ENCODE measurements around the gene PLCB3. TPM values are rescaled to one million over a fixed set of nuclear protein-coding genes. Genes with fewer than 3 reads are reported as not detected.

Gene PLCB3
- 1 to 10 TPM; 7.3 to 7.4 TPM for total RNA-seq

GRCh38 chr11:64251016-64251752 lies at the start of gene PLCB3:
Gene PLCB3 (plus strand): TSS chr11:64251530. CDS start chr11:64251650, 120 bp downstream.
- no peaks in the 10 kb centered on the region for H3K9me3 Mint-ChIP-seq
- peak within 1 kb of the TSS; percentile 91 for H3K4me3 Mint-ChIP-seq
- H3K27me3 Mint-ChIP-seq = no peaks in the 10 kb centered on the region
- peaks cover 16% of the 10 kb centered on the region for H3K4me1 Mint-ChIP-seq
- DNase-seq = peak; percentile 63
- peak within 1 kb of the TSS; percentile 11 for H3K27ac Mint-ChIP-seq
- H3K36me3 Mint-ChIP-seq = no peaks in the 10 kb centered on the region

- DNase-seq = no peak
- peak overlapping the region; percentile 3 for H3K27ac Mint-ChIP-seq
- H3K36me3 Mint-ChIP-seq = peaks cover 35% of the 10 kb centered on the region
- no peaks in the 10 kb centered on the region for H3K27me3 Mint-ChIP-seq
- no peaks in the 10 kb centered on the region for H3K9me3 Mint-ChIP-seq
- no peak overlapping the region for H3K4me3 Mint-ChIP-seq
- peaks cover 25% of the 10 kb centered on the region for H3K4me1 Mint-ChIP-seq
Observed at GRCh38 chr11:64201543-64201942, 49.8 kb upstream of the PLCB3 start.

- Mint-ChIP-seq H3K27ac (no peak overlapping the region), H3K9me3 (no peaks in the 10 kb centered on the region), H3K4me3 (peak overlapping the region; percentile 12), H3K27me3 (no peaks in the 10 kb centered on the region), H3K36me3 (peaks cover 49% of the 10 kb centered on the region), H3K4me1 (peaks cover 25% of the 10 kb centered on the region)
- DNase-seq = no peak
Observed at GRCh38 chr11:64202992-64203391, 48.3 kb upstream of the PLCB3 start.

GRCh38 chr11:64203421-64204079 lies 47.8 kb upstream of the PLCB3 start:
- H3K4me3 Mint-ChIP-seq = peak overlapping the region; percentile 12
- no peaks in the 10 kb centered on the region for H3K9me3 Mint-ChIP-seq
- peaks cover 51% of the 10 kb centered on the region for H3K36me3 Mint-ChIP-seq

GRCh38 chr11:64204080-64204440 lies 47.3 kb upstream of the PLCB3 start:
- peaks cover 28% of the 10 kb centered on the region for H3K4me1 Mint-ChIP-seq
- H3K36me3 Mint-ChIP-seq = peaks cover 54% of the 10 kb centered on the region
- DNase-seq = no peak
- H3K9me3 Mint-ChIP-seq = no peaks in the 10 kb centered on the region
- no peak overlapping the region for H3K4me3 Mint-ChIP-seq
- peak overlapping the region; percentile 42 for H3K27ac Mint-ChIP-seq
- H3K27me3 Mint-ChIP-seq = no peaks in the 10 kb centered on the region

More at GRCh38 chr11:64203421-64204079, 47.8 kb upstream of the PLCB3 start:
- DNase-seq = no peak
- no peaks in the 10 kb centered on the region for H3K27me3 Mint-ChIP-seq
- H3K27ac Mint-ChIP-seq = peak overlapping the region; percentile 42
- H3K4me1 Mint-ChIP-seq = peaks cover 25% of the 10 kb centered on the region

GRCh38 chr11:64204464-64204989 lies 46.8 kb upstream of the PLCB3 start:
- peak overlapping the region; percentile 75 for H3K27ac Mint-ChIP-seq
- no peaks in the 10 kb centered on the region for H3K9me3 Mint-ChIP-seq
- peak overlapping the region; percentile 66 for H3K4me3 Mint-ChIP-seq
- H3K36me3 Mint-ChIP-seq = peaks cover 56% of the 10 kb centered on the region
- no peaks in the 10 kb centered on the region for H3K27me3 Mint-ChIP-seq
- DNase-seq = peak; percentile 75
- peaks cover 33% of the 10 kb centered on the region for H3K4me1 Mint-ChIP-seq

GRCh38 chr11:64206457-64207255 lies 44.7 kb upstream of the PLCB3 start, which contains the start of gene FERMT3:
Gene FERMT3 (plus strand): TSS chr11:64206721. CDS start chr11:64207365, 644 bp downstream.
- Mint-ChIP-seq H3K27me3 (no peaks in the 10 kb centered on the region), H3K27ac (peak within 1 kb of the TSS; percentile 98), H3K36me3 (peaks cover 51% of the 10 kb centered on the region), H3K4me3 (peak within 1 kb of the TSS; percentile 94), H3K4me1 (peaks cover 40% of the 10 kb centered on the region), H3K9me3 (no peaks in the 10 kb centered on the region)
- DNase-seq = peak; percentile 85

- H3K4me1 Mint-ChIP-seq = peaks cover 46% of the 10 kb centered on the region
- no peaks in the 10 kb centered on the region for H3K9me3 Mint-ChIP-seq
- H3K27me3 Mint-ChIP-seq = no peaks in the 10 kb centered on the region
- H3K27ac Mint-ChIP-seq = peak overlapping the region; percentile 98
- peaks cover 53% of the 10 kb centered on the region for H3K36me3 Mint-ChIP-seq
- H3K4me3 Mint-ChIP-seq = peak overlapping the region; percentile 94
- peak; percentile 90 for DNase-seq
Observed at GRCh38 chr11:64207256-64208085, 43.9 kb upstream of the PLCB3 start.

- H3K27ac Mint-ChIP-seq = peak overlapping the region; percentile 98
- H3K36me3 Mint-ChIP-seq = peaks cover 57% of the 10 kb centered on the region
- no peaks in the 10 kb centered on the region for H3K9me3 Mint-ChIP-seq
- no peak for DNase-seq
- H3K4me1 Mint-ChIP-seq = peaks cover 47% of the 10 kb centered on the region
- H3K4me3 Mint-ChIP-seq = peak overlapping the region; percentile 94
- no peaks in the 10 kb centered on the region for H3K27me3 Mint-ChIP-seq
Observed at GRCh38 chr11:64208086-64208795, 43.1 kb upstream of the PLCB3 start.

GRCh38 chr11:64208796-64209562 lies 42.4 kb upstream of the PLCB3 start:
- DNase-seq = no peak
- H3K4me3 Mint-ChIP-seq = peak overlapping the region; percentile 94
- H3K36me3 Mint-ChIP-seq = peaks cover 57% of the 10 kb centered on the region
- no peaks in the 10 kb centered on the region for H3K9me3 Mint-ChIP-seq
- no peaks in the 10 kb centered on the region for H3K27me3 Mint-ChIP-seq
- H3K27ac Mint-ChIP-seq = peak overlapping the region; percentile 98
- H3K4me1 Mint-ChIP-seq = peaks cover 46% of the 10 kb centered on the region

- H3K4me1 Mint-ChIP-seq = peaks cover 41% of the 10 kb centered on the region
- no peaks in the 10 kb centered on the region for H3K9me3 Mint-ChIP-seq
- H3K27me3 Mint-ChIP-seq = no peaks in the 10 kb centered on the region
- no peak for DNase-seq
- peaks cover 55% of the 10 kb centered on the region for H3K36me3 Mint-ChIP-seq
- H3K27ac Mint-ChIP-seq = peak overlapping the region; percentile 48
- H3K4me3 Mint-ChIP-seq = no peak overlapping the region
Observed at GRCh38 chr11:64209563-64209843, 41.8 kb upstream of the PLCB3 start.

GRCh38 chr11:64210301-64211020 lies 40.9 kb upstream of the PLCB3 start:
- H3K4me3 Mint-ChIP-seq = no peak overlapping the region
- peaks cover 39% of the 10 kb centered on the region for H3K4me1 Mint-ChIP-seq
- no peaks in the 10 kb centered on the region for H3K27me3 Mint-ChIP-seq
- no peaks in the 10 kb centered on the region for H3K9me3 Mint-ChIP-seq
- peak overlapping the region; percentile 66 for H3K27ac Mint-ChIP-seq
- DNase-seq = no peak
- H3K36me3 Mint-ChIP-seq = peaks cover 58% of the 10 kb centered on the region
